Epidermal melanocyte (primary cell): ENCODE results near the gene GLI1.
"Not testable (repeated sequence)": the region's sequence is repeated elsewhere in the genome, so short reads cannot be mapped to it uniquely, and the experiment has no call there.

Experiments used
- DNase-seq: peaks from one replicate; pipeline ENCODE4 v3.0.0; 2011; ENCODE audit warnings: low spot score; ENCODE audit not compliant: insufficient read length

The GLI1 gene

DNA sequence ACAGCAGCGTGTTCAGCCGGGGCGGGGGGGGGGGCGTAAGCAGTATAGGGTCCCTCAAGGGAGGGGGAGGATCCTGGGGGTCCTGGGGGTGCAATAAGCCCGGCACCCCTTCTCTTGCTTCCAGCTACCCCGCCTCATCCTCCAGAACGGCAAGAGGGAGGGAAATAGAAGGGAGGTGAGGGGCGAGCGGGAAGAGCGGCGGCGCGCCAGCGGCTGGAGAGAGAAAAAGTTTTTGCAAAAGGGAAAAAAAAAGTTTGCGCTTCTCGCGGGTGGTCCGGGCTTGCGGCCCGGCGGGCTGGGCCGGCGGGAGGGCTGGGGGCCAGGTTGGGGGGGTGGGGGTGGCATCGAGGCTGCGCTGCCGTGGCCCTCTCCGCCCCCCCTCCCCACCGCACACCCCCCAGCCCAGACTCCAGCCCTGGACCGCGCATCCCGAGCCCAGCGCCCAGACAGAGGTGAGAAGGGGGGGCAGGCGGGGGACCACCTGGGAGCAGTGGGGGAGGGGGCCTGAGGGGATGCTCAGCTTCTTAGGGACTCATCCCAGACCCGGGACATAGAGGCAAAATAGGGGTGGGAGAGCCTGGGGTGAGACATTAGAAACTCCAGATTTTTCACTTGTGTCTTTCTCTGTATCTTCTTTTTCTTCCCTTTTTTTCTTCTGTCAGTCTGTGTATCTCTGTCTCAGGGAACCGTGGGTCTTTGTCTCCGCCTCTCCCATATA is at the start of gene GLI1:
TSS of gene GLI1 (plus strand) at position 36 of the 718 bp plus-strand sequence. CDS start 3,907 bp downstream, outside the sequence.
- DNase-seq: no peak

DNA sequence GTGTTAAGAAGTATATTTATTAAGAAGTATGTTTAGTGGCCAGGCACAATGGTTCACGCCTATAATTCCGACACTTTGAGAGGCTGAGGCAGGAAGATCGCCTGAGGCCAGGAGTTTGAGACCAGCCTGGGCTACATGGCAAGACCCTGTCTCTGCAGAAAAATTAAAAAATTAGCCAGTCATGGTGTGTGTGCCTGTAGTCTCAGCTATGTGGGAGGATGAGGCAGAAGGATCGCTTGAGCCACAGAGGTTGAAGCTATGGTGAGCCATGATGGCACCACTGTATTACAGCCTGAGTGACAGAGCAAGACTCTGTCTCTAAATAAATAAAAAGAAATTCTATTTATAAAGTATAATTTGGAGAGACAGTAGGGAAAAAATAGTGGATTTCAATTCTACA is 49.1 kb upstream of the GLI1 start:
- no peak for DNase-seq

DNA sequence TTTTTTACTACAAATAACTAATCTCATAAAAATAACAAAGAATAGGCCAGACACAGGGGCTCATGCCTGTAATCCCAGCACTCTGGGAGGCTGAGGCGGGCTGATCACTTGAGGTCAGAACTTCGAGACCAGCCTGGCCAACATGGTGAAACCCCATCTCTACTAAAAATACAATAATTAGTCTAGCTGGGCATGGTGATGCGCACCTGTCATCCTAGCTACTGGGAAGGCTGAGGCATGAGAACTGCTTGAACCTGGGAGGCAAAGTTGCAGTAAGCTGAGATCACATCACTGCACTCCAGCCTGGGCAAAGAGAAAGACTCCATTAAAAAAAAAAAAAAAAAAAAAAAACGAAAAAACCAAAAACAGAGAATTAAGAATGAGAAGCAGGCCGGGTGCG is 45.4 kb upstream of the GLI1 start:
- not testable (repeated sequence) for DNase-seq

DNA sequence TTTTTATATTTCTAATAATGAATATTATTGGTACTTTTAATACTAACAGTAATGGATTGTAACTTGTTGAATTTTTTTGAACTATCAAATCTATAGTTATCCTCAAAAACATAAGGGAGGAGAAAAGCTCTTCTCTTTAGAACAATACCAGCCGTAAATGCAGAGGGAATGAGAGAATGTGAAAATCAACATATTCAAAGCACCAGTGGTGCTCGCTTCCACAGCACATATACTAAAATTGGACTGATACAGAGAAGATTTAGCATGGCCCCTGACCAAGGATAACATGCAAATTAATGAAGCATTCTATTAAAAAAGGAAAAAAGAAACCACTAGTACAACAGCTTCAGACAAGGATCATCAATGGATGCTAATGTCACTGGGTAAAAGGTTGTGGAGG is 44.5 kb upstream of the GLI1 start:
- DNase-seq: no peak

DNA sequence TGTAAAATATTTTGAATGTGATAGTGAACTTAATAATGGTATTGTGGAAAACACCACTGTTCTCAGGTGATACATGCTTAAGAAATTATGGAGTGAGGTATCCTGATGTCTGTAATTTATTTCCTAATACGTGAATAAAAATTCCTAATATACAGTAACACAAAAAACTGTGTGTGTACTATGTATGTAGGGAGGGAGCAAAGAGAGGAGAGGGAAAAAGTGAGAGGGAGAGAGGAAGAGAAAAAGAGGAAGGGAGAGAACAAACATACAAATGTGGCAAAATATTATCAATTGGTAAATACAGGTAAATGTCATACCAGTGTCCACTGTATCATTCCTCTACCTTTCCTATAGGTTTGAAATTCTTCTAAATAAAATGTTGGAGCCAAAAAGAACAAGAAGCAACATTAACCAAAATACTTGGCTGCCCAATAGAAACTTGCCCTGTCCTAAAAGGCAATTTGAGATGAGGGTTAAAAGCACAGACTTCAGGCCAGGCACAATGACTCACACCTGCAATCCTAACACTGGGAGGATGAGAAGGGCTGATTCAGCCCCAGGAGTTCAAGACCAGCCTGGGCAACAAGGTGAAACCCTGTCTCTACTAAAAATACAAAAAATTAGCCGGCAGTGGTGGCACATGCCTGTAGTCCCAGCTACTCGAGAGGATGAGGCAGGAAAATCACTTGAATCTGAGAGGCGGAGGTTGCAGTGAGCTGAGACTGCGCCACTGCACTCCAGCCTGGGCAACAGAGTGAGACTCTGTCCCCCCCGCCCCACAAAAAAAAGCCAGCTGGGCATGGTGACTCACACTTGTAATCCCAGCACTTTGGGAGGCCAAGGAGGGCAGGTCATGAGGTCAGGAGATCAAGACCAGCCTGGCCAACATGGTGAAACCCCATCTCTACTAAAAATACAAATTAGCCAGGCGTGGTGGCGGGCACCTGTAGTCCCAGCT is 43.3 kb upstream of the GLI1 start:
- no peak for DNase-seq

DNA sequence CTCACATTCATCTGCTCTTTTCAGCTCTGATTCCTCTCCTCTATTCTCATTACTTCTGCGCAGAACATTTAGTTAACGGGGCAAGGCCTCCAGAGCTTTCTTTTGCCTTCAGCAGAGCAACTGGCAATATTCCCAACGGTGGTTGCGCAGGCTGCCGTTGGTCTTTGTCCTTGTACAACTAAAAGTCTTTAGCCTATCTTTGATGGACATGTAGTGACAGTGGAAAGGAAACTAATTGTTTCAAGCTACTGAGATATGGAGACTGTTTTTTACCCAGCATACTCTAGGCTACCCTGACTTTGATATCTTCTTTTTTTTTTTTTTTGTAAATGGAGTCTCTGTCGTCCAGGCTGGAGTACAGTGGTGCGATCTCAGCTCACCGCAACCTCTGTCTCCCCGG is 41.3 kb upstream of the GLI1 start:
- no peak for DNase-seq

DNA sequence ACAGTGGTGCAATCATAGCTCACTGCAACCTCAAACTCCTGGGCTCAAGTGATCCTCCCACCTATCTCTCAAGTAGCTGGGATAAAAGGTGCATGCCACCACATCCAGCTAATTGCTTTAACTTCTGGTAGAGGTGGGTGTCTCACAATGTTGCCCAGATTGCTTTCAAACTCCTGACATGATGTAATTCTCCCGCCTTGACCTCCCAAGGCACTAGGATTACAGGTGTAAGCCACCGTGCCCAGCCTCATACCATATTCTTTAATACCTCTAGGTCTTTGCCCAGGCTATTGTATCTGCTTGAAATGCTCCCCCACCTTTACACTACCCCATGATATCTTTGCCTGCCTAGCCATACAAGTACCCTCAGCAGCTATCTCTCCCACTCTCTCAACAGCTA is 40.1 kb upstream of the GLI1 start:
- no peak for DNase-seq

DNA sequence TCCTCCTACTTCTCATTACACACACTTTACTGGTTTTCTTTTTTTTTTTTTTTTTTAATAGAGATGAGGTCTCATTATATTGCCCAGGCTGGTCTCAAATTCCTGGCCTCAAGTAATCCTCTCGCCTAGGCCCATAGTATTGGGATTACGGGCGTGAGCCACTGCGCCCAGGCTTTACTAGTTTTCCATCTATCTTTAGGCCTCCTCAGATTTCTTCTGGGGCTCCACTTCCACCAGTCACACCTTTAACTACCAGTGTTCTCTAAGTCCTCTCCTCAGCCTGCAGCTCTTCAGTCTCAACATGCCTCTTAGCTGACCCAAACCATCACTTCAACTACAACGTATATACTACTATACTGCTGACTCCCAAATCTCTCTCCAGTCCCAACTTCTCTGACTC is 39.1 kb upstream of the GLI1 start:
- no peak for DNase-seq

DNA sequence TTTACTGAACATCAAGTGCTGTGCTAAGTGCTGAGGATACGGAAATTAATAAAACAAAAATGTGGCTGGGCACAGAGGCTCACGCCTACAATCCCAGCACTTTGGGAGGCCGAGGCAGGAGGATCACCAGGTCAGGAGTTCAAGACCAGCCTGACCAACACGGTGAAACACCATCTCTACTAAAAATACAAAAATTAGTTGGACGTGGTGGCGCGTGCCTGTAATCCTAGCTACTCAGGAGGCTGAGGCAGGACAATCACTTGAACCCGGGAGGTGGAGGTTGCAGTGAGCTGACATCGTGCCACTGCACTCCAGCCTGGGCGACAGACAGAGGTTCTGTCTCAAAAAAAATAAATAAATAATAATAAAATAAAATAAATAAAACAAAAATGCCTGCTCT is 32.6 kb upstream of the GLI1 start:
- not testable (repeated sequence) for DNase-seq

DNA sequence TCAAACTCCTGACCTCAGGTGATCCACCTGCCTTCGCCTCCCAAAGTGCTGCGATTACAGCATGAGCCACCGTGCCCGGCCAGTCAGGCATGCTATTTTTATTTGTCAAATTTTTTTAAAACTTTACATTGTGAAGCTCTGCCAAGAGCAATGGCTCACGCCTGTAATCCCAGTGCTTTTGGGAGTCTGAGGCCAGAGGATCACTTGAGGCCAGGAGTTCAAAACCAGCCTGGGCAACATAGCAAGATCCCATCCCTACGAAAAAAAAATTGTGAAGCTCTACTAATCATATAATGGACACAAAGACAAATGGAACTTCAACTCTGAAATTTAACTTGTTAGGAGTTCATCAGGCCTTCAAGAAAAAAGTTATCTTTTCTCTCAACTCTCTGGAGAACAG is 30.6 kb upstream of the GLI1 start:
- no peak for DNase-seq

DNA sequence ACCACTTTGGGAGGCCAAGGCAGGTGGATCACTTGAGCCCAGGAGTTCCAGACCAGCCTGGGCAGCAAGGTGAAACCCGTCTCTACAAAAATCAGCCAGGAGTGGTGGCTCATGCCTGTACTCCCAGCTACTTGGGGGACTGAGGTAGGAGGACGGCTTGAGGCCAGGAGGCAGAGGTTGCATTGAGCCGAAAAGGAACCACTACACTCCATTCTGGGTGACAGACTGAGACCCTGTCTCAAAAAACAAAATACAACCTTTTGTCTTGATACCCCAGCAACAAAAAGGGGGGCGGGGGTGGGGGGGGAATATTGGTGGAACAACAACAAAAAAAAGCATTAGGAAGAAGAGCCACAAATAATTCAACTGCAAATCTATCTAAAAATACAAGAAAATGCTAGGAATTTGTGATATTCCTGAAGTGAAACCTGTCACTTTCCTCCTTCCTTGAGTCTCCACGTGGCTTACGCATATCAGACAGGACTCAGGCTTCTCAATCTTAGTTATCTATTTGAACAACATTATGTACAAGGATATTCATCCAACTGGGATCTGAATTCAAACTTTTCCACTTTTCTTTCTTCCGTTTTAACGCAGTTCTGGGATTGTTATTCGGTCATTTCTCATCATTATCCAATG is 30.0 kb upstream of the GLI1 start:
- no peak for DNase-seq

DNA sequence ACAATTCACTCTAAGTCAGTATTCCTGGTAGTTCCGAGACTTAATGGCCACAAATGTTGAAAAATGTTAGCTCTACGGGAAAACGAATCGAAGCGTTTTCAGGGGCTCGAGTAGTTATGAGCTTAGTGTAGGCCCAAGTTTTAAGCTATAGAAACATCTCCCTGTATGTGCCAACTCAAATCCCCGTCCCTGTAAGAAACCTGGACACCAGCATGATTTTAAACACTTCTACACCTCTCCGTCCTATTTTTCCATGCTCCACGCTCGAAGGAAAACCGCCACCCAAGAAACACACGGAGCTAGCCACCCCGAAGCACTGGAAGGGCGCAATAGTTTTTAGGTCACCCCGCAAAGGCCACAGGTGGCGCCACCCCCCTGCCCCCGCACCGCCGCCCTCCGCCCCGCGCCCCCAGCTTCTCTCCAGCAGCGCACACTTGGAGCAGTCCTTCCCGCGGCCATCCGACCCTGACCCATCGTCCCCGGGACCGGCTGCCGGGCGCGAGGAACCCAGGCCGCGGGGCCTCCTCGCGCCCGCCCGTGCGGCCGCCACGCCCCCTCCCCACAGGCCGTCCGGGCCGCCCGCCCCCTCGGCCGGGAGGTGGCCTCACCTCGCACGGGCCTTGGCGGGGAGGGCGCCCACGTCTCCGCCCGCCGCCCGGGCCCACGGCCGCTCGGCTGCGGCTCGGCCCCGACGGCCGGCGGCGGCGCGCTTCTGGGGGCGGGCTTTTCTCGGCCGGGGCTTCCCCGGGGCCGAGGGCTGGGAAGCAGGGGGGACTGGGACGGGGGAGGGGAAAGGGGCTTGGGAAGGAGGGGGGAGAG is 29.3 kb upstream of the GLI1 start:
- no peak for DNase-seq

DNA sequence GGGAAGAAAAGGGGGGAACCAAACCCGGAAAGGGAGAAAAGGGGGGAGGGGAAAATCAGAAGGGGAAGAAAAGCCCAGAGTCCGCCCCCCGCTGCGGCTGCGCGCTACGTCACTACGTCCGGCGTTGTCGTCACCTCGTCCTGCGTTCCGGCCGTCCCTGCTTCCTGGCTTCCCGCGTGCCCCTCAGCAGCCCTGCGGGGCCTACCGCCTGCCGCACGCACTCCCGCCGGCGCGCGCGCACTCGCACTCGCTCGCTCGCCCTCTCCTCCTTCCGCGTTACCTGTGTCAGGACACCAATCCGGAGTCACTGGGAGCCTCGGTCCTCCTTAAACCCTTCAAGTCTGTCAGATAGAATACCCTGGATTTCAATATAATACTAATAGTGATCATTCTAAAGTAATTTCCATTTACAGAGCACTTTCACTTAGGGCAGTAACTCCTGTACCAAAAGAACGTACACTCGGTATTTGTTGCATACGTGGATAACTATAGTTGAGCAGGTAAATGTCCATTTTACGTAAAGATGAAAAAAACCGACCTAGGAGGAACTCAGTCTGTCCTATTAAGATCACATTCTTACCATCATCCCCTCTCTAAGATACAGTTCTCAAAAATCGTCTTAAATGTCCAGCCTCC is 28.5 kb upstream of the GLI1 start, which contains the start of gene R3HDM2:
TSS of gene R3HDM2 (minus strand) at position 113 of the 636 bp plus-strand sequence. CDS start 120,615 bp downstream, outside the sequence.
- peak; percentile 95 for DNase-seq

DNA sequence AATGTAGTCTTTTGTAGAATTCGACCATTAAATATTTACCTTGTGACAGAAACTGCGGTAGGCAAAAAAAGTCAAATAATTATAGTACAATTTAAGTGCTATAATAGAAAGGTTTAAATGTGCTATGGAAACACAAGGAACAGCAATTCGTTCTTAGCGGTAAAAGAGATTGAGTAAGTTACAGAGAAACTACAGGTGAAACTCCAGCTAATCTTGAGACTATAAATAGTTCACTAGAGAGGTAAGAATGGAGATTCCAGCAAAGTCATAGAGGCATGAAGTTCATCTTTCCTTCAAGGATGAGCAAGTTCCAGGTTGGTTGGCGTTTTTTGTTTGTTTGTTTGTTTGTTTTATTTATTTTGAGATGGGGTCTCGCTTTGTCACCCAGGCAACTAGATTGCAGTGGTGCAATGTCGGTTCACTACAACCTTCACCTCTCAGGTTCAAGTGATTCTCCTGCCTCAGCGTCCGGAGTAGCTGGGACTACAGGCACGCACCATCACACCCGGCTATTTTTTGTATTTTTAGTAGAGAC is 27.9 kb upstream of the GLI1 start:
- no peak for DNase-seq

DNA sequence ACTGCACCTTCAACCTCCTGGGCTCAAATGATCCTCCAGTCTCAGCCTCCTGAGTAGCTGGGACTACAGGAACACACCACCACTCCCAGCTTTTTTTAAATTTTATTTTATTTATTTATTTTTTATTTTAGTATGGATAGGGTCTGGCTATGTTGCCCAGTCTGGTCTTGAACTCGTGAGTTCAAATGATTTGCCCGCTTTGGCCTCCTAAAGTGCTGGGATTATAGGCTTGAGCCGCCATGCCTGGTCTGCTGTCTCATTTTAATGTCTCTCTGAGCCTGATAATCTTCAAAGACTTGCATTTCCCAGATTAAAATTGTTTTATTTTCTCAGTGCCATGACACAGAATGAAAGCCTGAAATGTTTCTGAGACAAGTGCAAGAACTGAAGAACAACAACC is 26.2 kb upstream of the GLI1 start:
- DNase-seq: no peak

DNA sequence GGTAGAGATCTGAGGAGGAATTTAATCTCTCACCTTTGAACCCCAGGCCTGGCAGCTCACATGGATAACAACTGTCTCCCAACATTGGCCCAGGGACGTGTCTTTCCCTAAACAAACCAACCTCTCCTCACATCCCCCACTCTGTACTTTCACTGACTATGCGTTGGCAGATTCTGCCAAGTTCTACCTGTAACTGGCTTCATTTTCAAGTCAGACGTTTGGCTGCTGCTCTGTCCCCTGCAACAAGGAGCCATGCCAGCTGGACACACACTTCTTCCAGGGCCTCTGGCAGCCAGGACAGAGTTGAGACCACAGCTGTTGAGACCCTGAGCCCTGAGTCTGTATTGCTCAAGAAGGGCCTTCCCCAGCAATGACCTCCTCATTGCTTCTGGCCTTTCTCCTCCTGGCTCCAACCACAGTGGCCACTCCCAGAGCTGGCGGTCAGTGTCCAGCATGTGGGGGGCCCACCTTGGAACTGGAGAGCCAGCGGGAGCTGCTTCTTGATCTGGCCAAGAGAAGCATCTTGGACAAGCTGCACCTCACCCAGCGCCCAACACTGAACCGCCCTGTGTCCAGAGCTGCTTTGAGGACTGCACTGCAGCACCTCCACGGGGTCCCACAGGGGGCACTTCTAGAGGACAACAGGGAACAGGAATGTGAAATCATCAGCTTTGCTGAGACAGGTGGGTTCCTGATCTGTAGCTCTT is 24.9 kb upstream of the GLI1 start, which contains the start of gene INHBC:
TSS of gene INHBC (plus strand) at position 268 of the 707 bp plus-strand sequence. CDS start at position 371, 103 bp downstream.
- DNase-seq: no peak

DNA sequence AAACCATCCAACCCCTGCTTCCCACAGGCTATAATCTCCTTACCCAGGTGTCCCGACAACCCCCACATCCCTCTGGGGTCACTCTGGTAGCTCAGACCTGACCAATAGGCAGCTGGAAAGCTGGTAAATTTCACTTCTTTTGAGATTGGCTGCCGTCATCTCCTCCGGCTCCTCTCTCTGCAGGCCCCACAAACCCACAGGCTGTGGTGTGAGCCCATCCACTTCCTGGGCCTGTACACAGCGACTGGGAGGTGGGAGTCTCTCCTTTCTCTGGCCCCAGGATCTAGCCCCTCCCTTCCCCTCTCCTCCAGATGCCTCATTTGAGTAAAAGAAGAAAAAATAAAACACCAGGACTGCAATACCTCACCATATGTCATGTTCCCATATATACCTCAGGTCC is 24.3 kb upstream of the GLI1 start:
- DNase-seq: no peak

DNA sequence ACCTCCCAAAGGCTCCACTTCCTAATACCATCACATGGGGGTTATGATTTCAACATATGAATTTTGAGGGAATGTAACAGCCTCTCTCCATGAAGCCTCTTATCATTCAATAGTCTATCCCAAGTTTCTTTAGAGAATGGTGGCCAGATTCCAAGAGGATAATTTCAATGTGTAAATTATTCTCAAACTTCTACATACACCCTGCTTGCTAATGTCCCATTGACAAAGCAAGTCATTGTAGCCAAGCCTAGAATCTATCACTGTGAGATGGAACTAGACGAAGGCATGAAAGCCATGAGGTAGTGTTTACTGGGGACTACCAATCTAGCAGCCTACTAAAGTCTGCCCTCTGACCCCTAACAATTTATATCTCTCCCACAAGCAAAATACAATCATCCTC is 21.2 kb upstream of the GLI1 start:
- no peak for DNase-seq

DNA sequence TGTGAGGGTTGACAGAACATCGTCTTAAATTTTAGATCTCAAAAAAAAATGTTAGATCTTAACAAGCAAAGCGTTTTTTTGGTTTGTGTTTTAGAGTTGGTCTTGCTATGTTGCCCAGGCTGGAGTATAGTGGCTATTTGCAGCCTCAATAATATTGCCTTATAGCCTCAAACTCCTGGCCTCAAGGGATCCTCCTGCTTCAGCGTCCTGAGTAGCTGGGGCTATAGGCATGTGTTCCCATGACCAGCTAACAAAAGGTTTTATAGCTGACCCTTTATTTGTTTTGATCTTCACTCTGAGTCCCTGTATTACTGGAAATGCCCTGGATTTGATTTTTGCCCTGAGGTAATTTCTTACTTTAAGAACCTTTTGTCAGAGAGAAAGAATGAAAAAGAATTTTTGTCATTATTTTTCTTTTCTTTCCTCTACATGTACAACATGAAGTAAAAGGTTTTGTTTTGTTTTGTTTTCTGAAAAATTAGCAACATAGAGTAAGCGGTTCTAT is 19.8 kb upstream of the GLI1 start:
- DNase-seq: no peak
